Measurements from ENCODE around the gene MYOZ3. TPM values are rescaled to one million over a fixed set of nuclear protein-coding genes. Genes with fewer than 3 reads are reported as not detected.

Gene MYOZ3
- total RNA-seq, 1 experiment from 2014 or later, result not detected

- Histone ChIP-seq H3K9ac (ENCODE audit: low read length) (no peak overlapping the region), H4K20me1 (ENCODE audit: low read length) (no peaks in the 10 kb centered on the region), H3K27me3 (ENCODE audit: low read length) (no peaks in the 10 kb centered on the region), H3K4me3 (ENCODE audit: low read length) (no peak overlapping the region), H3K27ac (ENCODE audit: low read length) (no peak overlapping the region), H3K9me2 (replicated peaks; ENCODE audit: low read length) (no peaks in the 10 kb centered on the region), H2AFZ (ENCODE audit: low read length) (no peak overlapping the region), H3K4me1 (ENCODE audit: insufficient read depth, low read length) (peaks cover 13% of the 10 kb centered on the region), H3K79me2 (ENCODE audit: low read length) (no peaks in the 10 kb centered on the region), H3K4me2 (ENCODE audit: low read length) (no peak overlapping the region), H3K9me3 (ENCODE audit: low read length) (no peaks in the 10 kb centered on the region), H3K36me3 (ENCODE audit: low read depth, low read length) (no peaks in the 10 kb centered on the region), H3F3A (ENCODE audit: low read length, unreplicated experiment) (no peaks in the 10 kb centered on the region)
- DNase-seq (no peak), ATAC-seq (no peak)
- TF ChIP-seq EZH2phosphoT487 (IDR thresholded peaks at IDR 0.05; ENCODE audit: borderline replicate concordance, low read length) (no peak), EZH2 (IDR thresholded peaks at IDR 0.05; ENCODE audit: low read length, unreplicated experiment) (no peak), CTCF (conservative IDR thresholded peaks at IDR 0.05; ENCODE audit: low read depth, low read length) (no peak)
- POLR2A ChIA-PET (ENCODE audit: unreplicated experiment), result no interaction called here
- no TSS peak for BruUV-seq (replicated peaks)
- intact Hi-C loops (cut with micrococcal nuclease), result no loop called here
- CTCF ChIA-PET, result no interaction called here
Measured at GRCh38 chr5:150630016-150630415, 31.0 kb upstream of the MYOZ3 start.

GRCh38 chr5:150630461-150631325, 30.4 kb upstream of the MYOZ3 start:
- Histone ChIP-seq H3K36me3 (ENCODE audit: low read depth, low read length) (no peaks in the 10 kb centered on the region), H3K4me3 (ENCODE audit: low read length) (no peak overlapping the region), H3K79me2 (ENCODE audit: low read length) (no peaks in the 10 kb centered on the region), H3K4me1 (ENCODE audit: insufficient read depth, low read length) (peaks cover 12% of the 10 kb centered on the region), H3K27me3 (ENCODE audit: low read length) (no peaks in the 10 kb centered on the region), H3K9me3 (ENCODE audit: low read length) (no peaks in the 10 kb centered on the region), H2AFZ (ENCODE audit: low read length) (no peak overlapping the region), H3F3A (ENCODE audit: low read length, unreplicated experiment) (no peaks in the 10 kb centered on the region), H3K27ac (ENCODE audit: low read length) (no peak overlapping the region), H4K20me1 (ENCODE audit: low read length) (no peaks in the 10 kb centered on the region), H3K4me2 (ENCODE audit: low read length) (no peak overlapping the region), H3K9me2 (replicated peaks; ENCODE audit: low read length) (no peaks in the 10 kb centered on the region), H3K9ac (ENCODE audit: low read length) (no peak overlapping the region)
- no TSS peak for BruUV-seq (replicated peaks)
- no peak for DNase-seq
- ChIA-PET POLR2A (ENCODE audit: unreplicated experiment) (no interaction called here), CTCF (no interaction called here)
- intact Hi-C loops (cut with micrococcal nuclease), result no loop called here
- ATAC-seq, result no peak
- TF ChIP-seq EZH2phosphoT487 (IDR thresholded peaks at IDR 0.05; ENCODE audit: borderline replicate concordance, low read length), result no peak
- TF ChIP-seq CTCF (conservative IDR thresholded peaks at IDR 0.05; ENCODE audit: low read depth, low read length), result no peak
- no peak for TF ChIP-seq EZH2 (IDR thresholded peaks at IDR 0.05; ENCODE audit: low read length, unreplicated experiment)

GRCh38 chr5:150631326-150631701, 29.7 kb upstream of the MYOZ3 start:
- no peak for ATAC-seq
- H3K4me2 ChIP-seq (ENCODE audit: low read length), result no peak overlapping the region
- CTCF ChIA-PET, result interaction anchor here (0.6 kb wide), 1 partner anchor 13 kb away, joined by 4 read pairs; no protein-coding TSS in a partner anchor
- DNase-seq, result no peak
- H3K9me2 ChIP-seq (replicated peaks; ENCODE audit: low read length), result no peaks in the 10 kb centered on the region
- H2AFZ ChIP-seq (ENCODE audit: low read length), result no peak overlapping the region
- peaks cover 18% of the 10 kb centered on the region for H3K4me1 ChIP-seq (ENCODE audit: insufficient read depth, low read length)
- H3K9me3 ChIP-seq (ENCODE audit: low read length), result no peaks in the 10 kb centered on the region
- BruUV-seq (replicated peaks), result no TSS peak
- no peak overlapping the region for H3K9ac ChIP-seq (ENCODE audit: low read length)
- no peak overlapping the region for H3K4me3 ChIP-seq (ENCODE audit: low read length)
- H3K36me3 ChIP-seq (ENCODE audit: low read depth, low read length), result no peaks in the 10 kb centered on the region
- POLR2A ChIA-PET (ENCODE audit: unreplicated experiment), result no interaction called here
- intact Hi-C loops (cut with micrococcal nuclease), result no loop called here
- no peaks in the 10 kb centered on the region for H3K27me3 ChIP-seq (ENCODE audit: low read length)
- no peaks in the 10 kb centered on the region for H3F3A ChIP-seq (ENCODE audit: low read length, unreplicated experiment)
- H4K20me1 ChIP-seq (ENCODE audit: low read length), result no peaks in the 10 kb centered on the region
- TF ChIP-seq CTCF (conservative IDR thresholded peaks at IDR 0.05; ENCODE audit: low read depth, low read length) (no peak), EZH2 (IDR thresholded peaks at IDR 0.05; ENCODE audit: low read length, unreplicated experiment) (no peak), EZH2phosphoT487 (IDR thresholded peaks at IDR 0.05; ENCODE audit: borderline replicate concordance, low read length) (no peak)
- H3K27ac ChIP-seq (ENCODE audit: low read length), result no peak overlapping the region
- H3K79me2 ChIP-seq (ENCODE audit: low read length), result no peaks in the 10 kb centered on the region

Measured in PC-3 (cell line).